HUES48 (cell line): ENCODE results near the gene ULK3.

Experiments used
- H3K27ac ChIP-seq: one replicate; pipeline ENCODE4 v1.7.0; 2013; ENCODE audit warnings: low read depth, low read length, inconsistent platforms
- H3K27me3 ChIP-seq: 2 replicates; pipeline ENCODE4 v1.6.1; 2013; ENCODE audit warnings: mild to moderate bottlenecking, low read length; ENCODE audit not compliant: control insufficient read depth, insufficient read depth
- H3K36me3 ChIP-seq: 2 replicates; pipeline ENCODE4 v1.6.1; 2013; ENCODE audit warnings: low read length; ENCODE audit not compliant: control insufficient read depth, insufficient read depth
- H3K4me1 ChIP-seq: 2 replicates; pipeline ENCODE4 v1.6.1; 2013; ENCODE audit warnings: mild to moderate bottlenecking, low read length; ENCODE audit not compliant: control insufficient read depth, insufficient read depth
- H3K4me3 ChIP-seq: 2 replicates; pipeline ENCODE4 v1.5.1; 2013; ENCODE audit warnings: mild to moderate bottlenecking, low read depth, low read length
- H3K9ac ChIP-seq: 2 replicates; pipeline ENCODE4 v1.6.1; 2013; ENCODE audit warnings: mild to moderate bottlenecking, low read depth, low read length, moderate library complexity
- H3K9me3 ChIP-seq: 2 replicates; pipeline ENCODE4 v1.6.1; 2013; ENCODE audit warnings: low read length; ENCODE audit not compliant: control insufficient read depth, insufficient read depth

ULK3 gene

GRCh38 chr15:74867466-74868038, 24.6 kb upstream of the ULK3 start:
- Histone ChIP-seq H3K4me3 (no peak overlapping the region), H3K9ac (no peak overlapping the region), H3K27ac (no peak overlapping the region), H3K9me3 (no peaks in the 10 kb centered on the region), H3K27me3 (no peaks in the 10 kb centered on the region), H3K4me1 (no peaks in the 10 kb centered on the region), H3K36me3 (peaks cover 15% of the 10 kb centered on the region)

- Histone ChIP-seq H3K9me3 (no peaks in the 10 kb centered on the region), H3K9ac (no peak overlapping the region), H3K4me3 (no peak overlapping the region), H3K27me3 (no peaks in the 10 kb centered on the region), H3K36me3 (peaks cover 15% of the 10 kb centered on the region), H3K27ac (no peak overlapping the region), H3K4me1 (no peaks in the 10 kb centered on the region)
Observed at GRCh38 chr15:74866090-74866489, 23.1 kb upstream of the ULK3 start.

- Histone ChIP-seq H3K4me1 (no peaks in the 10 kb centered on the region), H3K9me3 (no peaks in the 10 kb centered on the region), H3K27ac (no peak overlapping the region), H3K27me3 (no peaks in the 10 kb centered on the region), H3K36me3 (peaks cover 15% of the 10 kb centered on the region), H3K4me3 (no peak overlapping the region), H3K9ac (no peak overlapping the region)
Observed at GRCh38 chr15:74865316-74865715, 22.4 kb upstream of the ULK3 start.

GRCh38 chr15:74864296-74864695, 21.3 kb upstream of the ULK3 start:
- Histone ChIP-seq H3K4me1 (no peaks in the 10 kb centered on the region), H3K9me3 (no peaks in the 10 kb centered on the region), H3K4me3 (no peak overlapping the region), H3K27ac (no peak overlapping the region), H3K36me3 (peaks cover 15% of the 10 kb centered on the region), H3K27me3 (no peaks in the 10 kb centered on the region), H3K9ac (no peak overlapping the region)

- Histone ChIP-seq H3K9me3 (no peaks in the 10 kb centered on the region), H3K4me3 (no peak overlapping the region), H3K27ac (no peak overlapping the region), H3K9ac (no peak overlapping the region), H3K27me3 (no peaks in the 10 kb centered on the region), H3K36me3 (peaks cover 15% of the 10 kb centered on the region), H3K4me1 (no peaks in the 10 kb centered on the region)
Observed at GRCh38 chr15:74863239-74864056, 20.5 kb upstream of the ULK3 start.

GRCh38 chr15:74858369-74858740, 15.4 kb upstream of the ULK3 start:
- Histone ChIP-seq H3K9ac (no peak overlapping the region), H3K27ac (no peak overlapping the region)

GRCh38 chr15:74857671-74858368, 14.9 kb upstream of the ULK3 start:
- H3K9ac ChIP-seq = no peak overlapping the region
- H3K9me3 ChIP-seq = no peaks in the 10 kb centered on the region
- no peaks in the 10 kb centered on the region for H3K4me1 ChIP-seq
- H3K36me3 ChIP-seq = peaks cover 14% of the 10 kb centered on the region
- no peak overlapping the region for H3K4me3 ChIP-seq
- no peaks in the 10 kb centered on the region for H3K27me3 ChIP-seq
- H3K27ac ChIP-seq = no peak overlapping the region

More at GRCh38 chr15:74858369-74858740, 15.4 kb upstream of the ULK3 start:
- H3K4me1 ChIP-seq = no peaks in the 10 kb centered on the region
- no peaks in the 10 kb centered on the region for H3K27me3 ChIP-seq
- peaks cover 9% of the 10 kb centered on the region for H3K36me3 ChIP-seq
- H3K9me3 ChIP-seq = no peaks in the 10 kb centered on the region
- no peak overlapping the region for H3K4me3 ChIP-seq

- Histone ChIP-seq H3K4me1 (no peaks in the 10 kb centered on the region), H3K36me3 (peaks cover 20% of the 10 kb centered on the region), H3K4me3 (no peak overlapping the region), H3K9ac (no peak overlapping the region), H3K27me3 (no peaks in the 10 kb centered on the region), H3K27ac (no peak overlapping the region), H3K9me3 (no peaks in the 10 kb centered on the region)
Observed at GRCh38 chr15:74857082-74857655, 14.2 kb upstream of the ULK3 start.

- H3K27ac ChIP-seq = no peak overlapping the region
- no peaks in the 10 kb centered on the region for H3K4me1 ChIP-seq
- peaks cover 27% of the 10 kb centered on the region for H3K36me3 ChIP-seq
- no peak overlapping the region for H3K4me3 ChIP-seq
- no peaks in the 10 kb centered on the region for H3K27me3 ChIP-seq
- H3K9ac ChIP-seq = no peak overlapping the region
- H3K9me3 ChIP-seq = no peaks in the 10 kb centered on the region
Observed at GRCh38 chr15:74856537-74856936, 13.6 kb upstream of the ULK3 start.

GRCh38 chr15:74855857-74856256, 12.9 kb upstream of the ULK3 start:
- Histone ChIP-seq H3K27ac (no peak overlapping the region), H3K9me3 (no peaks in the 10 kb centered on the region), H3K4me1 (no peaks in the 10 kb centered on the region), H3K27me3 (no peaks in the 10 kb centered on the region), H3K4me3 (no peak overlapping the region), H3K9ac (no peak overlapping the region), H3K36me3 (peaks cover 34% of the 10 kb centered on the region)
